Ovary (tissue), 9 donors: ENCODE measurements around the gene GRAMD2A. TPM values are rescaled to one million over a fixed set of nuclear protein-coding genes. Genes with fewer than 3 reads are reported as not detected.

Experiments used
- DNase-seq, 5 donors: peaks; one replicate each; pipeline ENCODE4 v3.0.0-alpha.2; 2019 to 2020
- H3K27ac ChIP-seq, 2 donors: fragments of 200-600 bp; one replicate each; pipeline versions ENCODE4 v1.5.1 to v1.8.0; 2019 to 2022
- H3K27me3 ChIP-seq: fragments of 200-600 bp; one replicate; pipeline ENCODE4 v1.8.0; 2022
- H3K36me3 ChIP-seq: fragments of 200-600 bp; sonication (generic); one replicate; pipeline ENCODE4 v1.5.1; 2019
- H3K4me1 ChIP-seq: one replicate; pipeline ENCODE4 v1.8.1; 2013; ENCODE audit warnings: mild to moderate bottlenecking, moderate library complexity; ENCODE audit not compliant: insufficient read depth
- H3K4me3 ChIP-seq: fragments of 200-600 bp; sonication (generic); one replicate; pipeline ENCODE4 v1.5.1; 2017
- H3K9me3 ChIP-seq, 2 donors: fragments of 200-600 bp in 1 of 2; sonication (generic) in 1 of 2; one replicate each; pipeline versions ENCODE4 v1.5.1 to v1.8.1; 2013 to 2019; ENCODE audit warnings: mild to moderate bottlenecking in 1 of 2, moderate library complexity in 1 of 2
- EP300 ChIP-seq: sonication (generic); formaldehyde crosslinking; IDR thresholded peaks from one replicate; pipeline ENCODE4 v1.6.1; 2017; ENCODE audit warnings: antibody characterized with exemption
- POLR2A ChIP-seq: fragments of 450-650 bp; IDR thresholded peaks from one replicate; pipeline ENCODE4 v1.6.1; 2017; ENCODE audit warnings: antibody characterized with exemption, mild to moderate bottlenecking, moderate library complexity
- WGBS, 3 donors: extraction: QIAGEN DNeasy Blood & Tissue Kit in 1 of 3; methylation state at CpG; one replicate each; pipeline versions ENCODE4 v1.1.5 to v1.1.7; 2013 to 2017; 5-methylcytosine and 5-hydroxymethylcytosine counted together
- intact Hi-C, 4 donors: fragments of 100-400 bp; cut with DNase I; formaldehyde crosslinking; loops; one replicate each; pipeline versions ENCODE4 v1.11.0 to v1.15.1; 2022 to 2023
- polyA plus RNA-seq, 2 donors: library from polyadenylated mRNA; stranded (reverse); fragments of 200-250 nt in 1 of 2; fragments of 350-450 nt in 1 of 2; fragmentation: Illumina TruSeq in 1 of 2; extraction: RNeasy Lipid Tissue Mini Kit (QIAGEN cat#74804) in 1 of 2; gene quantifications; one replicate each; pipeline ENCODE4 v1.2.3, GENCODE V29; 2013 to 2014
- total RNA-seq, 7 donors: library from RNA; depleted of rRNA in 2 of 7; stranded (reverse); fragments of >200 nt in 2 of 7; fragmentation: NEBNext Ultra II Directional in 3 of 7; extraction: Animal tissue kit (Norgen Biotek cat#: 25700) in 3 of 7; gene quantifications; one replicate each; pipeline versions ENCODE4 v1.1.0 to v1.2.4, GENCODE V29; 2016 to 2023
- TF ChIP-seq, protein P1 (sequence below), 3 donors: fragments of 450-650 bp in 2 of 3; fragments of 200-600 bp in 1 of 3; IDR thresholded peaks; one replicate each; pipeline versions ENCODE4 v1.5.1 to v1.8.0; 2016 to 2022; ENCODE audit warnings: antibody characterized with exemption in 3 of 3, mild to moderate bottlenecking in 1 of 3
- donor health status: DM: no; HTN: no; CAD: no; lungs with moderate emphysema.
- donor health status: DM: no; HTN: no; CAD: no.
- donor health status: Bipolar disorder and iron deficiency.
- donor health status: DM: yes; HTN: yes; CAD: no.
- donor health status: DM: no; HTN: no; CAD: no.
- donor health status: DM: yes; HTN: yes; CAD: no.

Gene GRAMD2A
- total and polyA plus RNA-seq, 9 donors, result 0.08 to 8.5 (median 1.4) TPM

DNA sequence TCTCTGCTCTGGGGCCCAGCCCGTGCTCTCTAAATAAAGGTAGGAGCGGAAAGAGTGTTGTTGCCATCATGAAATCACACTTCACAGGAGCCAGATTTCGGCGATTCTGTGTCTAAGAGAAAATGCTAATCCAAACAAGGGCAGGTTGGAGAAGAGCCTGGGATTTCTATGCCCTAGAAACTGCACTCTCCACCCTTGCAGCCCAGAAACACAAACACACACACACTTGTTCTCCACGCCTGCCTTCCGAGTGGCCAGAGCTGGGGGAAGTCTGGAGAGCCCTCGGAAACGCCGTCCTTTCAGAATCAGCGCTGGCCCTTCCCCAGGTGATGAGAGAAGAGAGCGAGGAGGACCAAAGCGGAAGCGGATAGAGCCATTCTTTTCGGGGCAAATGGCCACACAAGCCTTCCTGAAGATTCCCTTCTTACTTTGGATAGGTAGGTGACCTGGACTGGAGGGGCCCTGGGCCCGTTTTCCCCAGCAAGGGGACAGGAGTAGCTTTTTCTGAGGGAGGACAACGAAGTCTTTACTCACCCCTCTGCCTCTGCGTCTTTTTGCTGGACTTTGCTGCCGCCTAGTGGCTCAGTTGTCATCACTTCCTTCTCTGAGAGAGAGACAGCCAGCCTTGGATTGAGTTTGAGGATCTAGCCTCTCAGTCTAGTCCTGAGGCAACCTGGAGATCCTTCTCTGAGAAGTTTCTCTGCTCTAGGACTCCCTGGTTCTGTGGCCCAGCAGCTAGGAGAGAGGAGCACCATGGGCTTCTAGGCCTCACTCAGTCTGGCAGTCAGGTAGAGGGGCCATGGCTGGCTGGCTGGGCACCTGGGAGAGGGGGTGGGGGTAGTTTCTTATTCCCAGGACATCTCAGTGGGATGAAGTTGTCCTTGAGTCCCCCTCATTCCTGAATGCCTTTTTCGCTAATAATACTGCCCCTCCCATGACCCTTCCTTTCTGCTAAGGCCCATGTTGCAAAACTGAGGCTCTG is 41.7 kb downstream of the GRAMD2A start:
- peak overlapping the region; percentile 43 for H3K4me3 ChIP-seq
- TF ChIP-seq, protein P1, sequence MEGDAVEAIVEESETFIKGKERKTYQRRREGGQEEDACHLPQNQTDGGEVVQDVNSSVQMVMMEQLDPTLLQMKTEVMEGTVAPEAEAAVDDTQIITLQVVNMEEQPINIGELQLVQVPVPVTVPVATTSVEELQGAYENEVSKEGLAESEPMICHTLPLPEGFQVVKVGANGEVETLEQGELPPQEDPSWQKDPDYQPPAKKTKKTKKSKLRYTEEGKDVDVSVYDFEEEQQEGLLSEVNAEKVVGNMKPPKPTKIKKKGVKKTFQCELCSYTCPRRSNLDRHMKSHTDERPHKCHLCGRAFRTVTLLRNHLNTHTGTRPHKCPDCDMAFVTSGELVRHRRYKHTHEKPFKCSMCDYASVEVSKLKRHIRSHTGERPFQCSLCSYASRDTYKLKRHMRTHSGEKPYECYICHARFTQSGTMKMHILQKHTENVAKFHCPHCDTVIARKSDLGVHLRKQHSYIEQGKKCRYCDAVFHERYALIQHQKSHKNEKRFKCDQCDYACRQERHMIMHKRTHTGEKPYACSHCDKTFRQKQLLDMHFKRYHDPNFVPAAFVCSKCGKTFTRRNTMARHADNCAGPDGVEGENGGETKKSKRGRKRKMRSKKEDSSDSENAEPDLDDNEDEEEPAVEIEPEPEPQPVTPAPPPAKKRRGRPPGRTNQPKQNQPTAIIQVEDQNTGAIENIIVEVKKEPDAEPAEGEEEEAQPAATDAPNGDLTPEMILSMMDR (IDR thresholded peaks at IDR 0.05), result peak; percentile 67 to 84 (median 83)
- no peak for TF ChIP-seq EP300
- H3K4me1 ChIP-seq, result peaks cover 4% of the 10 kb centered on the region
- 1 to 2% (median 2%) methylated on average over 19 of the region's 19 CpGs for WGBS, 3 donors
- peak; percentile 81 to 91 (median 89) for DNase-seq
- H3K27ac ChIP-seq, result peak overlapping the region; percentile 39 to 55
- H3K27me3 ChIP-seq, result no peaks in the 10 kb centered on the region
- no peaks in the 10 kb centered on the region for H3K9me3 ChIP-seq
- no peaks in the 10 kb centered on the region for H3K36me3 ChIP-seq
- intact Hi-C loops, result loop anchor here in 2 of 4 donors (2.0 to 5.0 kb wide), 2 partner anchors 411 to 414 kb away; no protein-coding TSS in a partner anchor

DNA sequence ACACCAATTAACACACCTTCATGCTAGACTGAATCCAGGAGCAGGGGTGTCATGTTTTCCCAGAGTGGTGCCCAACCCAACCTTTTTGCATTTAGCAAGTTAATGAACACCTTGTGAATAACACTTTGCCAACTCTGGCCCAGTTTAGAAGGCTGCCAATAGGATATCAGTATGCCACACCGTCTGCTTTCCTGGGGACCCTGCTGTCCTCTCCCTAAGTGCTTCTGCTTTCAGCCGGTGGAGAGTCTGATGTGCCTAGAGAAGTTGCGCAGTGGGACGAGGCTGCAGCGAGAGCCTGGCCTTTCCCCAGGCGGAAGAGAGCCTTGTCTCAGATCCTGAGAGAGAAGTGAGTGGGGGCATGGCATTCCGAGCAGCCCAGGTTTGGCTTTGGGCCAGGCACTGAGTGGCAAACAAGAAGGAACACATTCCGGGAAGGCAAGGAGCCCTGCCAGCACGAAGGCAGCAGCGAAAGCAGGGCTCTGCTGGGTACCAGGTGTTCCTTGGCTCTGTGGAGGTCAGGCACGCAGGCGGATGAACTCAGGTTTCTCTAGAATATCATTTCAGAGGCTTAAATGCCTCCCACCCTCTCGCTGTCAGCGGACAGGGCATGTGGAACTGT is 42.5 kb downstream of the GRAMD2A start:
- peak overlapping the region; percentile 43 for H3K4me3 ChIP-seq
- peak; percentile 39 to 74 (median 58) for DNase-seq
- H3K27ac ChIP-seq, result peak overlapping the region in 1 of 2 donors; percentile 55
- intact Hi-C loops, result loop anchor here in 2 of 4 donors (2.0 to 5.0 kb wide), 2 partner anchors 410 to 413 kb away; no protein-coding TSS in a partner anchor
- WGBS, 3 donors, result 18 to 26% (median 19%) methylated on average over 14 of the region's 14 CpGs
- H3K27me3 ChIP-seq, result no peaks in the 10 kb centered on the region
- no peaks in the 10 kb centered on the region for H3K9me3 ChIP-seq
- no peak for TF ChIP-seq POLR2A
- TF ChIP-seq, protein P1 (IDR thresholded peaks at IDR 0.05), result no peak
- TF ChIP-seq EP300, result no peak
- peaks cover 4% of the 10 kb centered on the region for H3K4me1 ChIP-seq
- no peaks in the 10 kb centered on the region for H3K36me3 ChIP-seq

DNA sequence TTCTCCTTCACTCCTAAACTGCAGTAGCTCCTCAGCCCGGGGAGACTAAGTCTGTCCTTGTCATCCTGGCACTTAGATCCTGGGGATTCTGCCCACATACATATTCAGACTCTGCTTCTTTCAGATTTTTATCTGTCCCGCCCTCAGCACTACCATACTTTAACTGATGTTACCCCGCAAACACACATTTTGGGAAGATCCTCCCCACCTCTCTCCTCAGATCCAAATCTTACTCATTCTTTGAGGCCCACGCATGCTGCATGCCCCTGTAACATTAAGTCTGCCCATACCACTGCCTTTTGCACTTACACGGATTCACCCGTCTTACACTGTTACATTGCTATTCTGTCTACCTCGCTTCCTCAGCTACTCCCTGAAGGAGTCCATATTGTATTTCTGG is 43.3 kb downstream of the GRAMD2A start:
- WGBS, 3 donors, result 81 to 97% (median 97%) methylated on average over 7 of the region's 7 CpGs
- TF ChIP-seq POLR2A (no peak), EP300 (no peak)
- TF ChIP-seq, protein P1 (IDR thresholded peaks at IDR 0.05), result no peak
- H3K9me3 ChIP-seq, result no peaks in the 10 kb centered on the region
- H3K4me1 ChIP-seq, result peaks cover 4% of the 10 kb centered on the region
- no peaks in the 10 kb centered on the region for H3K36me3 ChIP-seq
- no peak overlapping the region for H3K4me3 ChIP-seq
- no peak for DNase-seq
- H3K27ac ChIP-seq, result no peak overlapping the region
- H3K27me3 ChIP-seq, result no peaks in the 10 kb centered on the region
- intact Hi-C loops, result loop anchor here in 1 of 4 donors (2.0 kb wide), 1 partner anchor 410 kb away; no protein-coding TSS in a partner anchor

DNA sequence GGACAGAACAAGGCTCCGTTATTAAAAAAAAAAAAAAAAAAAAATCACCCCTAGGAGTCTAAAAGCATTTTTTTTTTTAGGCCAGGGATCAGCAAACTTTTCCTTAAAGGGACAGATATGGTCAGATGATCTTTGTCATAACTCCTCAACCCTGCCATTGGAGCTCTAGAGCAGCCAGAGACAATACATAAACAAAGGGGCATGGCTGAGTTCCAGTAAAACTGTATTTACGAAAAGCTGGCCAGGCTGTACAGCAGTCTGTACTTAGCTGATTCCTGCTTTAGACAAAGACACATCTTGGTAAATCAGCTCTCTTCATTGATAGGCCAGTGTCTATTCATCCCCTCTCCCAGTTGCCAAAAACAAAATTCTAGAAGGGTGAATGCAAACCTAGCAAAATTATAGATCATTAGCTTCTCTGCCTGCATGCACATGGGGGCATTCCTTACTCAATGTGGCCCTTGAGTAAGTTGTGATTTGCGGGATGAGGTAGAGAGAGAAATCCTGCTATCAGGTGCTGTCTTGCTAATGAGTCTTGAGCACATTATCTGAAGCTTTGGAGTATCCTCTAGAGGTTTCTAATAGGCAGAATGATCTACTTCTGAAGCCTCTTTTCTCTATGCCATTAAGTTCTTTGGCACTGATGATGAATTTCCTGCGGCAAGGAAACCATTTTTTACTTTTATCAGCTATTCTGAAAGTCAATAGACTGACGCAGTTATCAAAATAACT is 44.2 kb downstream of the GRAMD2A start:
- H3K4me1 ChIP-seq, result peaks cover 4% of the 10 kb centered on the region
- no peaks in the 10 kb centered on the region for H3K36me3 ChIP-seq
- DNase-seq, result no peak
- no peak overlapping the region for H3K4me3 ChIP-seq
- no peaks in the 10 kb centered on the region for H3K27me3 ChIP-seq
- no peak for TF ChIP-seq EP300
- no peak for TF ChIP-seq POLR2A
- TF ChIP-seq, protein P1 (IDR thresholded peaks at IDR 0.05), result no peak
- intact Hi-C loops, result no loop called here
- no peaks in the 10 kb centered on the region for H3K9me3 ChIP-seq
- H3K27ac ChIP-seq, result no peak overlapping the region
- 65 to 77% (median 77%) methylated on average over 5 of the region's 5 CpGs for WGBS, 3 donors
